ENCODE results near the gene SAMD4A.

DNA sequence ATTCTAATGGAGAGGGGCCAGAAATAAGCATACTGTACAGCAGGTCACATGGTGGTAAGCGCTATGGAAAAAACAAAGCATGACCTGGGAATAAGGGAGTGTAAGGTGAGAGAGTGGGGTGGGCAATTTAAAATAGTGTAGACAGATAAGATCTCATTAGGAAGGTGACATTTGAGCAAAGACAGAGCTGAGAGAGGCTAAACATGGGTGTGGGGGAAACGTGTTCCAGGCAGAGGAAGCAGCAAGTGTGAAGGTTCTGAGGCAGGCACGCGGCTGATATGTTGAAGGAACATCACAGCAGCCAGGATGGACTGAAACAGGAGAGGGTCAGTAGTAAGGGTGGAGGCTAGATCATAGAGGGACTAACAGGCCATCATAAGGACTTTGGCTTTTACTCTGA lies 126.8 kb downstream of the SAMD4A start:
- TF ChIP-seq POLR2A (IDR thresholded peaks at IDR 0.05; ENCODE audit: low read length) (no peak), JUN (IDR thresholded peaks at IDR 0.05) (no peak)
- TF ChIP-seq, protein P1, sequence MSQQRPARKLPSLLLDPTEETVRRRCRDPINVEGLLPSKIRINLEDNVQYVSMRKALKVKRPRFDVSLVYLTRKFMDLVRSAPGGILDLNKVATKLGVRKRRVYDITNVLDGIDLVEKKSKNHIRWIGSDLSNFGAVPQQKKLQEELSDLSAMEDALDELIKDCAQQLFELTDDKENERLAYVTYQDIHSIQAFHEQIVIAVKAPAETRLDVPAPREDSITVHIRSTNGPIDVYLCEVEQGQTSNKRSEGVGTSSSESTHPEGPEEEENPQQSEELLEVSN (IDR thresholded peaks at IDR 0.05; ENCODE audit: borderline replicate concordance, low read depth) = no peak

Data from A549 (cell line).